DMS79 (cell line): Measurements from ENCODE around the gene PPP1R27.

ENCODE experiments used
- DNase-seq: peaks from one replicate; lab custom pipeline; 2025; lab: John Stamatoyannopoulos, UW

Gene PPP1R27

DNA sequence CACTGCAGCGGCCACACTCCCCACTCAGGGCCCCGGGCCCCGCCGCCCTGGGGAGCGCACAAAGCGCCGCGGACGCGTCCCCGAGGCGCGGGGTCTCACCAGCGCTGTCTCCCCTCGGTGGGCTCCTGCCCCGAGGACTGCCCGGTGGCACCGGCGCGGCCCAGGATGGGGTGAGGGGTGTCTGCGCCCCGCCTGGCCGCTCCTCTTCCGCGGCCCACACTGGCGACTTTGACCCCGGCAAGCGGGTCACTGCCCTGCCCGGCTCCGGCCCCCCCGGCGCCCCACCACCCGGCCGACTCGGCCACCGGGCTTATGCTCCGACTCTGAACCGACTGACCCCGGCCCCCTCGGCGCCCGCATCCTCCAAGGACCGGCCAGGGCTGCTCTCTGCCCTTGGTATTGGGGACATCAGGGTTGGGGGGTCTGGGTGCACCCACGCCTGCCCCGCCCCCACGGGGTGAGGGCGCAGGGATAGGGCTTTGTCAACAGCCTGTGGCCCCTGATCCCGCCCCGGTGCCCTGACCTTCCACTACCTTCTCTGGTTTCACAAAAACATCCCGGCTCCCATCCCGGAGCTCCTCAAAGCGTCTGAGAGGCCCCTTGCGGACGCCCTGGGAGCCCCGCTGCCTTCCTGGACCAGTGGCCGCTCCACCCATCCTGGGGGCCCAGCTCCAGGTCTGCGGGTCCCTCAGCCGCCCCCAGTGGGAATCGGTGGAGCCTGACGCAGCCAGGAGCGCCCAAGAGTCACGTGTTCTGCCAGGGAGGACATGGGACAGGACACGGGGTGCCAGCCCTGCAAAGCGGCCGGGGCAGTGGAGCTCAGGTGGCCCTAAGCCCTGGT lies 30.1 kb downstream of the PPP1R27 start:
- no peak for DNase-seq

DNA sequence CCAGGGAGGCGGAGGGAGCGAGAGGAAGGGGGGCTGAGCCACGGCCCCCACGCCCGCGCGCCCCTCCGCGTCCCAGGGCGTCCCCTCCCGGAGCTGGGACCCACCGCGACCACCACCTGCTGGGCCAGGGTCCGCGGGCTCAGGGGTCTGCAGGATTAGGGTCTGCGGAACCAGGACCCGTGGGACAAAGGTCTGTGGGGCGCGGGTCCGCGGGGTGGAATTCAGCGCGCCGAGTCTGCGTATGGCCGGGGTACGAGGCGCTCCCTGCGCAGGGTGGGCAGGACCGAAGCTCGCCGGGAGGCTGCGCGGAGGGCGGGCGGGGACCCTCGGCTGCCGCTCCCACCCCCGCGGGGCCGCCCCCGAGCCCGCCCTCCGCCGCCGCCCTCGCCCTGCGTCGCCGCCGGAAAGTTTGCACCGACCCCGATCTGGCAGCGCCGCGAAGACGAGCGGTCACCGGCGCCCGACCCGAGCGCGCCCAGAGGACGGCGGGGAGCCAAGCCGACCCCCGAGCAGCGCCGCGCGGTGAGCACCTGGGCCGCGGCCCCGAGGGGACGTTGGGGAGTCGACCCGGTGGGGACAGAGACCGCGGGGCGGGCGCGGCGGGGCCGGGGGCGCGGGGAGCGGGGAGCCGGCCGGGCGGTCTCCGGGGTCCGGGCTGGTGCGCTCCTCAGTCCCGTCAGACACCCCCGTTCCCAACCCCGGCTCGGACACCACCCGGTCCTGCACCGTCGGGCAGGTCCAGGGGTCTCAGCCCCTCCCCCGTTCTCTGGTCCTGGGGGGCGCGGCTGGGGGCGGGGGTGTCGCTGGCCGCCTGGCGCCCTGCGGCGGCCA lies 30.9 kb downstream of the PPP1R27 start, which contains the start of gene GCGR:
TSS of gene GCGR (plus strand) at position 423 of the 831 bp plus-strand sequence. CDS start 4,869 bp downstream, outside the sequence.
- DNase-seq: no peak

- DNase-seq: no peak
Observed at GRCh38 chr17:81802856-81803643, 31.8 kb downstream of the PPP1R27 start.

DNA sequence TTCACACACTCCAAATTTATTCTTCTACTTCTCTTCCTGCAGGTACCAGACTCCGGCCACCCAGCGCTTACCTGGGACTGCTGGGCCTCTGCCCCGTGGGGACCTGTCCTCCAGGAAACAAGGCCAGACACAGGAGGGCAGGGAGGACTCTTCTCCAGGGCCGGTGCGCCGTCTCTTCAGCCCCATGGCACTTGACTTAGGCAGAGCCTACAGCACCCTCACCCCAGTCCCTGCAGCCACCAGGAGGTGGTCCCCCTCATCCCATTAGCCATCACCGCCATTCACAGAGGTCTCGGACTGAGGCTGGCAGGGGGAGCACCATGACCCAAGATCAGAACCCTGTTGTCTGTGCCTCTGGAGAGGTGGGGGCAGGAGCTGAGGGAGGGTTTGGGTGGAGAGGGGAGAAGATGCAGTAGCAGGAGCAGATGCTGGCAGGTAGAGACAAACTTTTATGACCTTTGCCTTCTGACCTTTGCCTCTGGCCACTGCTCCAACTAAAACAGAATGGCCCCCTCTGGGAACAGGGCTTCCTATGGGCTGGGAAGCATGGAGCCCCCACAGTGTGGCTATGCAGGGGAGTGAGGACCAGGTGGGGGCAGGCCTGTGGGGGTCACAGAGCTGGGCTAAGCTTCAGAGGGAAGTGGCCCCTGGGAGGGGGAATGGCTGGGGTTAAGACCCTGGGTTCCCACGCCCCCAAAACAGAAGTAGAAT lies 32.6 kb downstream of the PPP1R27 start:
- no peak for DNase-seq

DNA sequence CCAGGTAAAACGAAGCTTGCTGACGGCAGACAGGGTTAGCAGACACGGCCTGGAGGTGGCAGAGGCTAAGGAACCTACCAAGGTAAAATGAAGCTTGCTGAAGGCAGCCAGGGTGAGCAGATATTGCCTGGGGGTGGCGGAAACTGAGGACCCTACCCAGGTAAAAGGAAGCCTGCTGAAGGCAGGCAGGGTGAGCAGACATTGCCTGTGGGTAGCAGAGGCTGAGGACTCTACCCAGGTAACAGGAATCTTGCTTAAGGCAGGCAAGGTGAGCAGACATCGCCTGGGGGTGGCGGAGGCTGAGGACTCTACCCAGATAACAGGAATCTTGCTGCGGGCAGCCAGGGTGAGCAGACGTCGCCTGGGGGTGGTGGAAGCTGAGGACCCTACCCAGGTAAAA lies 33.5 kb downstream of the PPP1R27 start:
- DNase-seq: no peak

- DNase-seq: no peak
Observed at GRCh38 chr17:81794509-81794908, 40.3 kb downstream of the PPP1R27 start.

DNA sequence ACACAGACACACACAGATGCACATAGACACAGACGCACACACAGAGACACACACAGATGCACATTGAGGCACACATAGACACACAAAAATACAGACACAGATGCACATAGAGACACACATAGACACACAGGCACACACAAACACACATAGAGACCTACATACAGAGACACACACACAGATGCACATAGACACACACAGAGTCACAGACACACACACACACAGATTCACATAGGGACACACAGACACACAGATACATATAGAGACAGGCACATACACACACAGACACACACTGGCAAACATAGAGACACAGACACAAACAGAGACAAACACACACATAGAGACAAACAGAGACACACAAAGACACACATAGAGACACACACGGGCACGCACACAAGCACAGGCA lies 40.8 kb downstream of the PPP1R27 start:
- no peak for DNase-seq

DNA sequence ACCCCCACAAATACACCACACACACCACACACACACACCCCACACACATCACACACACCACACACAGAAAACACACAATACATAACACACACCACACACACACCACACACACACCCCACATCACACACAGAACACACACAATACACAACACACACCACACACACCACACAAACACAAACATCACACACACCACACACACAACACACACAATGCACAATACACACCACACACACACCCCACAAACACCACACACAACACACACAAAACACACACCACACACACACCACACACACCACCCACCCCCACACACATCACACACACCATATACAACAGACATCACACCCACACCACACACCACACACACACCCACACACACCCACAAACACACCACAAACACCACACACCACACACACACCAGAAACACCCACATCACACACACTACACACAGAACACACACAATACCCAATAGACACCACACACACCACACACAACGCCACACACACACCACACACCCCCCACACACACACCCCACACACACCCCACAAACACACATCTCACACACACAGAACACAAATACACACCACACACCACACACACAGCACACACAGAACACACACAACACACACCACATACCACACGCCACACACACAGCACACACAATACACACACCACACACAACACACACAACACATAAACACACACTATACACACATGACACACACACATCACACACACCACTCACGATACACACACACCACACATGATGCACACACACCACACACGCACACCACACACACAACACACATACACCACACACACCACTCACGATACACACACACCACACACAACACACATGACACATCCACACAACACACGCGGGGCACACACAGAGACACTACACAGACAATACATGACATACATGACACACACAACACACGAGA lies 41.9 kb downstream of the PPP1R27 start:
- no peak for DNase-seq
